ENCODE results near the gene OSBPL7. TPM values are rescaled to one million over a fixed set of nuclear protein-coding genes. Genes with fewer than 3 reads are reported as not detected.

Gene OSBPL7
- total RNA-seq, 1 donor from 2014 or later = 3.7 TPM

- DNase-seq = no peak
Observed at GRCh38 chr17:47763913-47764582, 57.5 kb downstream of the OSBPL7 start.

GRCh38 chr17:47762728-47763127 is 58.9 kb downstream of the OSBPL7 start:
- no peak for DNase-seq

DNA sequence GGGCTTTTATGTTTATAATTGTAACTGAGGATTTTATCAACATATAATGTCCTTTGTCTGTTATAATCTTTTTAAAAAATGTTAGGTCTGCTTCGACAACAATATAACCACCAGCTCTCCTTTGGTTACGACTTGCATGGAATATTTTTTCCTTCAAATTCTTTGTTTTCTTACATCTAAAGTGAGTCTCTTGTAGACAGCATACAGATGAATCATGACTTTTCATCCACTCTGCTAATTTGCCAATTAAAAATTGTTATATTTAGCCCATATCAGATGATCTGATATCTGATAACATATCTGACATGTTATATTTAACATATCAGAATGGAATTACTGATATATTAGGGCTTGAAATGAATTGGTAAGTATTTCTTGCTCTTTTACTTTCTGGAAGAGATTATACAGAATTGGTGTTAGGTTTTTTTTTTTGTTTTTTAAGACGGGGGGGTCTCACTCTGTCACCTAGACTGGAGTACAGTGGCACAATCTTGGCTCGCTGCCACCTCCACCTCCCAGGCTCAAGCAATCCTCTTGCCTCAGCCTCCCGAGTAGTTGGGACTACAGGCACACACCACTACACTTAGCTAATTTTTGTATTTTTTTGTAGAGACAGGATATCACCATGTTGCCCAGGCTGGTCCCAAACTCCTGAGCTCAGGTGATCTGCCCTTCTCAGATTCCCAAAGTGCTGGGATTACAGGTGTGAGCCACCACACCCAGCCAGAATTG is 61.0 kb downstream of the OSBPL7 start:
- DNase-seq = no peak

GRCh38 chr17:47757386-47757785 is 64.2 kb downstream of the OSBPL7 start:
- no peak for DNase-seq

Other genes with a start within 250 kb of the OSBPL7 start
- gene KPNB1, start 171.9 kb downstream of the OSBPL7 start, total RNA-seq = 142 TPM
- 10.2 TPM for gene TBKBP1, start 127.6 kb downstream of the OSBPL7 start, total RNA-seq
- gene TBX21, start 88.6 kb downstream of the OSBPL7 start, total RNA-seq = 0.39 TPM
- gene MRPL10, start 9.7 kb upstream of the OSBPL7 start, total RNA-seq = 10.0 TPM
- 0.10 TPM for gene LRRC46, start 9.9 kb upstream of the OSBPL7 start, total RNA-seq
- gene SCRN2, start 19.5 kb upstream of the OSBPL7 start, total RNA-seq = 40.1 TPM
- 10.2 TPM for gene SP6, start 29.4 kb upstream of the OSBPL7 start, total RNA-seq
- gene SP2, start 74.4 kb upstream of the OSBPL7 start, total RNA-seq = 2.1 TPM
- 8.1 TPM for gene PNPO, start 119.8 kb upstream of the OSBPL7 start, total RNA-seq
- 1.7 TPM for gene PRR15L, start 136.1 kb upstream of the OSBPL7 start, total RNA-seq
- 126 TPM for gene CDK5RAP3, start 149.3 kb upstream of the OSBPL7 start, total RNA-seq
- gene COPZ2, start 216.0 kb upstream of the OSBPL7 start, total RNA-seq = 43.1 TPM
- gene NFE2L1, start 226.6 kb upstream of the OSBPL7 start, total RNA-seq = 59.0 TPM

All from skin of body (tissue), 2 donors.